Measurements from ENCODE around the gene MYOZ1. TPM values are rescaled to one million over a fixed set of nuclear protein-coding genes. Genes with fewer than 3 reads are reported as not detected.

Gene MYOZ1
- total RNA-seq, 1 donor from 2014 or later = 5.2 TPM

DNA sequence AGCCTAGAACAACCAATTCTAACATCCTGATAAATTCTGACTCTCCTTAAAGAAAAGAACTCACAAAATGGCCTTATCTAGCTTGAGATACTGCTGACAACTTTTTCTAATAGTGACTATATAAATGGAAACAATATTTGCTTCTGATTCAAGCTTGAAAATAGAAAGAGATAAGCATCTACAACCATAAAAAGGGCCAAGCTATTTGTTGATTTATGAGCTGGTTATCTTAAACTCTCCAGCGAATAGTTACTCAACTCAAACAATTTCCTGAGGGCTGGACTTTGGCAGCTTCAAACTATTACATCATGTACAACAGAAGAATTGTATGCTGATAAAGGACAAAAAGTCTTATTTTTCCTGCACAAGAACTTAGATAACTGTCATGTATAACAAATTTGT, 54.7 kb downstream of the MYOZ1 start:
- Mint-ChIP-seq H3K4me3 (ENCODE audit: unreplicated experiment) (no peak overlapping the region), H3K4me1 (ENCODE audit: low read depth) (peaks cover 26% of the 10 kb centered on the region), H3K27me3 (ENCODE audit: low read depth) (no peaks in the 10 kb centered on the region), H3K27ac (ENCODE audit: unreplicated experiment) (peak overlapping the region; percentile 56), H3K36me3 (ENCODE audit: low read depth) (no peaks in the 10 kb centered on the region), H3K9me3 (ENCODE audit: low read depth) (peaks cover 3% of the 10 kb centered on the region)
- no peak for DNase-seq (ENCODE audit: low spot score)
- TF ChIP-seq, protein P1, sequence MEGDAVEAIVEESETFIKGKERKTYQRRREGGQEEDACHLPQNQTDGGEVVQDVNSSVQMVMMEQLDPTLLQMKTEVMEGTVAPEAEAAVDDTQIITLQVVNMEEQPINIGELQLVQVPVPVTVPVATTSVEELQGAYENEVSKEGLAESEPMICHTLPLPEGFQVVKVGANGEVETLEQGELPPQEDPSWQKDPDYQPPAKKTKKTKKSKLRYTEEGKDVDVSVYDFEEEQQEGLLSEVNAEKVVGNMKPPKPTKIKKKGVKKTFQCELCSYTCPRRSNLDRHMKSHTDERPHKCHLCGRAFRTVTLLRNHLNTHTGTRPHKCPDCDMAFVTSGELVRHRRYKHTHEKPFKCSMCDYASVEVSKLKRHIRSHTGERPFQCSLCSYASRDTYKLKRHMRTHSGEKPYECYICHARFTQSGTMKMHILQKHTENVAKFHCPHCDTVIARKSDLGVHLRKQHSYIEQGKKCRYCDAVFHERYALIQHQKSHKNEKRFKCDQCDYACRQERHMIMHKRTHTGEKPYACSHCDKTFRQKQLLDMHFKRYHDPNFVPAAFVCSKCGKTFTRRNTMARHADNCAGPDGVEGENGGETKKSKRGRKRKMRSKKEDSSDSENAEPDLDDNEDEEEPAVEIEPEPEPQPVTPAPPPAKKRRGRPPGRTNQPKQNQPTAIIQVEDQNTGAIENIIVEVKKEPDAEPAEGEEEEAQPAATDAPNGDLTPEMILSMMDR (IDR thresholded peaks at IDR 0.05) = no peak

DNA sequence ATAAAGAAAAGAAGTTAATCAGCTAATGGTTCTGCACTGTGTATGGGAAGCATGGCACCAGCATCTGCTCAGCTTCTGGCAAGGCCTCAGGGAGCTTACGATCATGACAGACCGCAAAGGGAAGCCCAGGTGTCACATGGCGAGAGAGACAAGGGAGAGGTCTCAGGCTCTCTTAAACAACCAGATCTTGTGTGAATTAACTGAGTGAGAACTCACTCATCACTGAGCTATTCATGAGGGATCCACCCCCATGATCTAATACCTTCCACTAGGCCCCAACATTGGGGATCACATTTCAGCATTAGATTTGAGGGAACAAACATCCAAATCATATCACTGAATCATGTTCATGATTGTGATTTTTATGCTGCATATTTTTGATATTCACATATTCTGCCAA, 55.9 kb downstream of the MYOZ1 start:
- Mint-ChIP-seq H3K27ac (ENCODE audit: unreplicated experiment) (no peak overlapping the region), H3K36me3 (ENCODE audit: low read depth) (no peaks in the 10 kb centered on the region), H3K4me3 (ENCODE audit: unreplicated experiment) (no peak overlapping the region)

DNA sequence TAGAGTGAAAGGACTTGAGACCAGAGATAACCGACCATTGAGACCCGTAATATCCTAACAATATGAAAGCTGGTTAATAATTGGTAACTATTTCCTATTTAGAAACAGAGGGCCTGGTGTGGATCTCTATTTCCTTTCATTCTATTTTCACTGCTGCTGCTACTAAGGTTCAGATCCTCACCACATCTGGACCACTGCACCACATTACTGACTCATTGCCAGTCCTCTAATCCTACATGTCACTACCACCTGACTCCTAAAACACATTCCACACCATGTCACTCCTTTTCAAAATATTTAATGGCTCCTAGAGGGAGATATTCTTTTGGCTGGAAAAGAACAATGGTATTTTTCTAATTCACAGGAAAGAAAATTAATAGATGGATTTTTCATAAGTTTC, 56.5 kb downstream of the MYOZ1 start:
- H3K9me3 Mint-ChIP-seq (ENCODE audit: low read depth) = peaks cover 3% of the 10 kb centered on the region
- H3K27me3 Mint-ChIP-seq (ENCODE audit: low read depth) = no peaks in the 10 kb centered on the region
- no peaks in the 10 kb centered on the region for H3K36me3 Mint-ChIP-seq (ENCODE audit: low read depth)
- no peak for DNase-seq (ENCODE audit: low spot score)
- H3K27ac Mint-ChIP-seq (ENCODE audit: unreplicated experiment) = no peak overlapping the region
- H3K4me1 Mint-ChIP-seq (ENCODE audit: low read depth) = peaks cover 20% of the 10 kb centered on the region
- no peak overlapping the region for H3K4me3 Mint-ChIP-seq (ENCODE audit: unreplicated experiment)
- TF ChIP-seq, protein P1 (IDR thresholded peaks at IDR 0.05) = no peak

More for the DNA sequence above, 55.9 kb downstream of the MYOZ1 start:
- Mint-ChIP-seq H3K27me3 (ENCODE audit: low read depth) (no peaks in the 10 kb centered on the region), H3K4me1 (ENCODE audit: low read depth) (peaks cover 20% of the 10 kb centered on the region), H3K9me3 (ENCODE audit: low read depth) (peaks cover 3% of the 10 kb centered on the region)
- TF ChIP-seq, protein P1 (IDR thresholded peaks at IDR 0.05) = no peak
- DNase-seq (ENCODE audit: low spot score) = no peak

DNA sequence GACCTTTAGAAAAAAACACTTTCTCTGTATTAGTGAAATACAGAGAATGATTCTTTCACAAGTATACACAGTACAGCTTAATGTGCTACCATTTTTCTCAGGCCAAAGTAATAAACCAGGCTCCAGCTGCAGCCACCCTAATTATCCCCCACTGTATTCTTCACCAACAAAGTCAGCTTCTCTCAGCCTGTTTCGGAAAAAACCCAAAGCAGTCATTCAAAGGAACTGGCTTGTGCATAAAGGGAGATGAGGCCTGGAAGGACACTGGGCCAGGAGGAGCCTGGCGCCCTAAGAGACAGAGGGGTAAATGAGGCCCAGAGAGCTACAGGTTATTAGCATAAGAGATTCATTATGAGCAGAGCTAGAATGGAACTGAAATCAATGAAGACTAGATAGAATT, 59.4 kb downstream of the MYOZ1 start:
- no peak overlapping the region for H3K4me3 Mint-ChIP-seq (ENCODE audit: unreplicated experiment)
- H3K36me3 Mint-ChIP-seq (ENCODE audit: low read depth) = no peaks in the 10 kb centered on the region
- H3K4me1 Mint-ChIP-seq (ENCODE audit: low read depth) = peaks cover 28% of the 10 kb centered on the region
- H3K9me3 Mint-ChIP-seq (ENCODE audit: low read depth) = peaks cover 3% of the 10 kb centered on the region
- no peaks in the 10 kb centered on the region for H3K27me3 Mint-ChIP-seq (ENCODE audit: low read depth)
- no peak overlapping the region for H3K27ac Mint-ChIP-seq (ENCODE audit: unreplicated experiment)
- no peak for DNase-seq (ENCODE audit: low spot score)
- TF ChIP-seq, protein P1 (IDR thresholded peaks at IDR 0.05) = no peak

Other genes starting within 250 kb of the MYOZ1 start
- gene ANXA7, start 227.4 kb downstream of the MYOZ1 start, total RNA-seq = 93.5 to 102 TPM (median 94.7 TPM) in 3 replicates
- gene MSS51, start 207.9 kb downstream of the MYOZ1 start, total RNA-seq = 1.4 to 3.4 TPM (median 2.1 TPM) in 3 replicates
- gene PPP3CB, start 145.4 kb downstream of the MYOZ1 start, total RNA-seq = 59.4 to 61.1 TPM (median 60.5 TPM) in 3 replicates
- gene USP54, start 50.1 kb downstream of the MYOZ1 start, total RNA-seq = 5.8 to 11.6 TPM (median 6.5 TPM) in 3 replicates
- gene SYNPO2L, start 14.6 kb upstream of the MYOZ1 start, total RNA-seq = 0.13 to 0.45 TPM in 2 of 3 replicates, not detected in the other
- 2.9 to 5.2 TPM (median 3.9 TPM) in 3 replicates for gene AGAP5, start 56.6 kb upstream of the MYOZ1 start, total RNA-seq
- gene SEC24C, start 102.9 kb upstream of the MYOZ1 start, total RNA-seq = 54.0 to 69.1 TPM (median 55.6 TPM) in 3 replicates
- gene CHCHD1, start 140.6 kb upstream of the MYOZ1 start, total RNA-seq = 14.8 to 27.5 TPM (median 17.4 TPM) in 3 replicates
- 102 to 124 TPM (median 117 TPM) in 3 replicates for gene ZSWIM8, start 144.1 kb upstream of the MYOZ1 start, total RNA-seq
- gene NDST2, start 170.1 kb upstream of the MYOZ1 start, total RNA-seq = 24.4 to 29.0 TPM (median 27.3 TPM) in 3 replicates
- 30.5 to 31.7 TPM (median 30.5 TPM) in 3 replicates for gene CAMK2G, start 233.1 kb upstream of the MYOZ1 start, total RNA-seq

Measured in chondrocyte (in vitro differentiated cells).